Measurements from ENCODE around the gene NOD2.

DNA sequence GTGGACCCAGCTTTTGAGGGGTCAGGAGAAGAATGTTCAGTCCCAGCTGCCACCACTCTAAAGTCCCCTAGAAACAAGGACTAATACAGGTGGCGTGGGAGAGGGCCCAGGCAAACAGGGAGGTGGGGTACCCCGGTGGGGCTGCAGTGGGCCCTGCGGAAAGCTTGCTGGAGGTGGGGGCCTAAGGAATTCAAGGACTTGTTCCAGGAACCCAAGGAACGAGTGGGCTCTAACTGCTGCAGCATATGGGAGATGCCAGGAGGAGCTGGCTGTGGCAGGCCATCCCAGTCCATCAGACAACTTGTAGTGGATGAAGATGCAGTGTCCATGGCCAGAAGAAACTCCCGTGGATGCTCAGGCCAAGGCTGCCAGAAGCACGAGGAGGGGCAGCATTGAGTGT, 22.9 kb upstream of the NOD2 start:
- no peak for TF ChIP-seq CCAR2 (optimal IDR thresholded peaks at IDR 0.05; ENCODE audit: low read depth, low read length)
- TF ChIP-seq, protein P1, sequence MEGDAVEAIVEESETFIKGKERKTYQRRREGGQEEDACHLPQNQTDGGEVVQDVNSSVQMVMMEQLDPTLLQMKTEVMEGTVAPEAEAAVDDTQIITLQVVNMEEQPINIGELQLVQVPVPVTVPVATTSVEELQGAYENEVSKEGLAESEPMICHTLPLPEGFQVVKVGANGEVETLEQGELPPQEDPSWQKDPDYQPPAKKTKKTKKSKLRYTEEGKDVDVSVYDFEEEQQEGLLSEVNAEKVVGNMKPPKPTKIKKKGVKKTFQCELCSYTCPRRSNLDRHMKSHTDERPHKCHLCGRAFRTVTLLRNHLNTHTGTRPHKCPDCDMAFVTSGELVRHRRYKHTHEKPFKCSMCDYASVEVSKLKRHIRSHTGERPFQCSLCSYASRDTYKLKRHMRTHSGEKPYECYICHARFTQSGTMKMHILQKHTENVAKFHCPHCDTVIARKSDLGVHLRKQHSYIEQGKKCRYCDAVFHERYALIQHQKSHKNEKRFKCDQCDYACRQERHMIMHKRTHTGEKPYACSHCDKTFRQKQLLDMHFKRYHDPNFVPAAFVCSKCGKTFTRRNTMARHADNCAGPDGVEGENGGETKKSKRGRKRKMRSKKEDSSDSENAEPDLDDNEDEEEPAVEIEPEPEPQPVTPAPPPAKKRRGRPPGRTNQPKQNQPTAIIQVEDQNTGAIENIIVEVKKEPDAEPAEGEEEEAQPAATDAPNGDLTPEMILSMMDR (CRISPR knock-in tag; IDR thresholded peaks at IDR 0.05): no peak
- TF ChIP-seq, protein P2, sequence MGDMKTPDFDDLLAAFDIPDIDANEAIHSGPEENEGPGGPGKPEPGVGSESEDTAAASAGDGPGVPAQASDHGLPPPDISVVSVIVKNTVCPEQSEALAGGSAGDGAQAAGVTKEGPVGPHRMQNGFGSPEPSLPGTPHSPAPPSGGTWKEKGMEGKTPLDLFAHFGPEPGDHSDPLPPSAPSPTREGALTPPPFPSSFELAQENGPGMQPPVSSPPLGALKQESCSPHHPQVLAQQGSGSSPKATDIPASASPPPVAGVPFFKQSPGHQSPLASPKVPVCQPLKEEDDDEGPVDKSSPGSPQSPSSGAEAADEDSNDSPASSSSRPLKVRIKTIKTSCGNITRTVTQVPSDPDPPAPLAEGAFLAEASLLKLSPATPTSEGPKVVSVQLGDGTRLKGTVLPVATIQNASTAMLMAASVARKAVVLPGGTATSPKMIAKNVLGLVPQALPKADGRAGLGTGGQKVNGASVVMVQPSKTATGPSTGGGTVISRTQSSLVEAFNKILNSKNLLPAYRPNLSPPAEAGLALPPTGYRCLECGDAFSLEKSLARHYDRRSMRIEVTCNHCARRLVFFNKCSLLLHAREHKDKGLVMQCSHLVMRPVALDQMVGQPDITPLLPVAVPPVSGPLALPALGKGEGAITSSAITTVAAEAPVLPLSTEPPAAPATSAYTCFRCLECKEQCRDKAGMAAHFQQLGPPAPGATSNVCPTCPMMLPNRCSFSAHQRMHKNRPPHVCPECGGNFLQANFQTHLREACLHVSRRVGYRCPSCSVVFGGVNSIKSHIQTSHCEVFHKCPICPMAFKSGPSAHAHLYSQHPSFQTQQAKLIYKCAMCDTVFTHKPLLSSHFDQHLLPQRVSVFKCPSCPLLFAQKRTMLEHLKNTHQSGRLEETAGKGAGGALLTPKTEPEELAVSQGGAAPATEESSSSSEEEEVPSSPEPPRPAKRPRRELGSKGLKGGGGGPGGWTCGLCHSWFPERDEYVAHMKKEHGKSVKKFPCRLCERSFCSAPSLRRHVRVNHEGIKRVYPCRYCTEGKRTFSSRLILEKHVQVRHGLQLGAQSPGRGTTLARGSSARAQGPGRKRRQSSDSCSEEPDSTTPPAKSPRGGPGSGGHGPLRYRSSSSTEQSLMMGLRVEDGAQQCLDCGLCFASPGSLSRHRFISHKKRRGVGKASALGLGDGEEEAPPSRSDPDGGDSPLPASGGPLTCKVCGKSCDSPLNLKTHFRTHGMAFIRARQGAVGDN (CRISPR knock-in tag; IDR thresholded peaks at IDR 0.05): no peak
- no peak for TF ChIP-seq NFKB2 (CRISPR knock-in tag; IDR thresholded peaks at IDR 0.05; ENCODE audit: borderline replicate concordance)
- TF ChIP-seq ELF4 (CRISPR knock-in tag; IDR thresholded peaks at IDR 0.05; ENCODE audit: borderline replicate concordance): no peak
- TF ChIP-seq SP2 (CRISPR knock-in tag; IDR thresholded peaks at IDR 0.05): no peak
- no peak for TF ChIP-seq MXD4 (CRISPR knock-in tag; IDR thresholded peaks at IDR 0.05)
- TF ChIP-seq NBN (conservative IDR thresholded peaks at IDR 0.05): no peak
- TF ChIP-seq EZH2 (conservative IDR thresholded peaks at IDR 0.05; ENCODE audit: low read depth, low read length): no peak

Measured in HepG2 (cell line).